RWPE1 (cell line): ENCODE measurements around the gene RNF114.

Experiments
- CTCF ChIA-PET: fragments of 350-600 bp; sonication (Branson Sonifier 250); formaldehyde crosslinking; extraction: SDS; loops from one replicate; lab custom pipeline; 2021; lab: Yijun Ruan, JAX
- POLR2A ChIA-PET: fragments of 400-600 bp; formaldehyde crosslinking; extraction: SDS; loops from one replicate; lab custom pipeline; 2020; ENCODE audit warnings: antibody characterized with exemption; ENCODE audit not compliant: low non-redundant PET; lab: Yijun Ruan, JAX
- DNase-seq: peaks from one replicate; pipeline ENCODE4 v3.0.0; 2012; ENCODE audit warnings: low spot score
- H3K27ac ChIP-seq: fragments of 450-650 bp; 2 replicates; pipeline ENCODE4 v1.5.1; 2017
- TF ChIP-seq, protein P1 (sequence below): fragments of 450-650 bp; conservative IDR thresholded peaks from 2 replicates; pipeline ENCODE4 v1.5.1; 2017; ENCODE audit warnings: low read depth, mild to moderate bottlenecking

The RNF114 gene

DNA sequence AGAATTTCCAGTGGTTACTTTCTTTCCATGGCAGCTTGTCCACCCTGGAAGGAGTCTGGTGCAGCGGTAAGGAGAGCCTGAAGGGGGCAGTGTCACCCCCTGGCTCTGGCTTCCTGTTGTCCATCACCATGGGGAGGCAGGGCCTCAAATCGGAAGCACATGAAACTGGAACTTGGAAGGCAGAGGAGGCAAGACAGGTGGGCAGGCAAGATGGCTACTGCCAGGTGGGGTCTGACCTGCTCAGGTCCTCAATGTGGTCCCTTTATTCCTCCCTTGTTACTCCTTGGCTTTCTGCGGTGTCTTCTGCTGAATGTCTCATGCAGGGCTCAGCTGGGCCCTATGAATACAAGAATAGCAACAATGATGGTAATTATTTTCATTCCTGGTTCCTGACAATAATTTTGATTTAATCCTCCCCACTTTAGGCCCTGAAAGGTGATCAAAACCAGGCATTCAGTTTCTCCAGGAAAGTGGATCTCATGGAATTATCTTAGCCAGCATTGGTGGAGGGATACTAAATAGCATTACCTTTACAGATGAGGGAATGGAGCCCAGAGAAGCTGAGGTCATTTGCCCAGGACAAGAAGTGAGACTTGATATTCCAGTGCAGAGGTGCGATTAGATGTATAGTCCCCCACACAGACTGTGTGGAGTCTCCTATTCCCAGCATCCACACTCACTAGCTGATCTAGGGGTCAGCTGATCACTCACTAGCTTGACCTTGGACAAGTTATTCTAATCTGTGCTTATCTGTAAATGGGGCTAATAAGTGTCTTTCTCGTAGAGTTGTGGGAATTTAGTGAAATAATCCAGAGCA lies 29.0 kb downstream of the RNF114 start:
- H3K27ac ChIP-seq: no peak overlapping the region
- POLR2A ChIA-PET: no interaction called here
- DNase-seq: peak; percentile 60
- CTCF ChIA-PET: interaction anchor here (0.6 to 6.3 kb wide), 9 partner anchors 9 to 223 kb away, joined by 3 to 47 read pairs (median 3); no protein-coding TSS in a partner anchor
- TF ChIP-seq, protein P1, sequence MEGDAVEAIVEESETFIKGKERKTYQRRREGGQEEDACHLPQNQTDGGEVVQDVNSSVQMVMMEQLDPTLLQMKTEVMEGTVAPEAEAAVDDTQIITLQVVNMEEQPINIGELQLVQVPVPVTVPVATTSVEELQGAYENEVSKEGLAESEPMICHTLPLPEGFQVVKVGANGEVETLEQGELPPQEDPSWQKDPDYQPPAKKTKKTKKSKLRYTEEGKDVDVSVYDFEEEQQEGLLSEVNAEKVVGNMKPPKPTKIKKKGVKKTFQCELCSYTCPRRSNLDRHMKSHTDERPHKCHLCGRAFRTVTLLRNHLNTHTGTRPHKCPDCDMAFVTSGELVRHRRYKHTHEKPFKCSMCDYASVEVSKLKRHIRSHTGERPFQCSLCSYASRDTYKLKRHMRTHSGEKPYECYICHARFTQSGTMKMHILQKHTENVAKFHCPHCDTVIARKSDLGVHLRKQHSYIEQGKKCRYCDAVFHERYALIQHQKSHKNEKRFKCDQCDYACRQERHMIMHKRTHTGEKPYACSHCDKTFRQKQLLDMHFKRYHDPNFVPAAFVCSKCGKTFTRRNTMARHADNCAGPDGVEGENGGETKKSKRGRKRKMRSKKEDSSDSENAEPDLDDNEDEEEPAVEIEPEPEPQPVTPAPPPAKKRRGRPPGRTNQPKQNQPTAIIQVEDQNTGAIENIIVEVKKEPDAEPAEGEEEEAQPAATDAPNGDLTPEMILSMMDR: peak; percentile 62

DNA sequence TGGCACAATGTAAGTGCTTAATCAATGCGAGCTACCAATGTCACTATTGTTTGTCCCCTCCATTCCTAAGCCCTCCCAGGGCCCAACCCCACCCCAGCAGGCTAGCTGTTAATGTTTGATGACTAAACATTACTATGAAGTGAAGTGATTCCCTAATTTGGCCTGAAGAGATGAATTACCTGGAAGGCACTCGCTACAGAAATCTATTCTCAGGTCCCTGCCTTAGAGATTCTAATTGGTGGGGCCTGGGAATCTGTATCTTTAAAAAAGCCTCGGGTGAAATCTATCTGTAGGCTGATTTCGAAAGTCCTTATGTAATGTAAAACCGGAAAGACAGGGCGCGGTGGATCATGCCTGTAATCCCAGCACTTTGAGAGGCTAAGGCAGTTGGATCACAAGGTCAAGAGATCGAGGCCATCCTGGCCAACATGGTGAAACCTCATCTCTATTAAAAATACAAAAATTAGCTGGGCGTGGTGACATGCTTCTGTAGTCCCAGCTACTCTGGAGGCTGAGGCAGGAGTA lies 29.6 kb downstream of the RNF114 start:
- H3K27ac ChIP-seq: no peak overlapping the region
- DNase-seq: no peak
- CTCF ChIA-PET: interaction anchor here (0.6 to 6.3 kb wide), 6 partner anchors 10 to 127 kb away, joined by 3 to 47 read pairs (median 6); no protein-coding TSS in a partner anchor
- POLR2A ChIA-PET: no interaction called here
- TF ChIP-seq, protein P1: no peak

DNA sequence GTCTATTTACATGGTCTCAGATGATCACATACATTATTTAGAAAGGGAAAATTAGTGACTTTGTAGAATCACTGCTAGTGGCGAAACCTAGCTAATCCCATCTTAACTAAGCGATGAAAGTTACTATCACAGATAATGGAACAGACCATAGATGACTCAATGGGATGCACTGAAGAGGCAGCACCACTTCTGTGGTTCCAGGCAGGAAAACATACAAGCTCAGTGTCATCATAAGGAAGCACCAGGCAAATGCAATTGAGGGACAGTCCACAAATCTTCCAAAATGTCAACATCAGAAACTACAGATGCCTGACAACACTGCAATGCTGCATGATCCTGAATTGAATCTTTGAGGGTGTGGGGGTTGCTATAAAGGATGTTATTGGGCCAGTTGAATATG lies 30.7 kb downstream of the RNF114 start:
- no peak for DNase-seq
- ChIA-PET POLR2A (no interaction called here), CTCF (interaction anchor here (1.3 to 6.3 kb wide), 2 partner anchors 12 to 16 kb away, joined by 3 to 47 read pairs; no protein-coding TSS in a partner anchor)
- TF ChIP-seq, protein P1: no peak
- no peak overlapping the region for H3K27ac ChIP-seq

DNA sequence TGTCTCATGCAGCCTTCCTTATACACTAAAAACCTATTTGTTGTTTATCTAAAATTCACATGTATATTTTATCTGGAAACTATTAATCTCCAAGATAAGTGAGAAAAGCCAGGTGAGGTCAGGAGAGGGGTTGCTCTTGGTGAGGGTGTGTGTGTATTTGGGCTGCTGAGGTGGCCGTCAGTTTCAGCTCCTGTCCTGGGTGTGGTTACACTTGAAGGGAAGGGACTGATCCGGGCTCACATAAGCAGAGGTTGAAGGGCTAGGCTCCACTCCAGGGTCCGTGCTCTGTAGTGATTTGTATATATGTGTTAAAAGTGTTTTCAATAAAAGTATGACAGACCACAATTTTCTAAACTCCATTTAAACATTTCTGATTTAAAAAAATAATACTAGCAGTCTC lies 33.0 kb downstream of the RNF114 start:
- CTCF ChIA-PET: interaction anchor here (0.7 to 4.0 kb wide), 4 partner anchors 10 to 1798 kb away, joined by 3 to 32 read pairs (median 9); no protein-coding TSS in a partner anchor
- H3K27ac ChIP-seq: 0 out of 2 replicates have a peak overlapping the region, but pooled peaks have one; percentile 7
- TF ChIP-seq, protein P1: no peak

DNA sequence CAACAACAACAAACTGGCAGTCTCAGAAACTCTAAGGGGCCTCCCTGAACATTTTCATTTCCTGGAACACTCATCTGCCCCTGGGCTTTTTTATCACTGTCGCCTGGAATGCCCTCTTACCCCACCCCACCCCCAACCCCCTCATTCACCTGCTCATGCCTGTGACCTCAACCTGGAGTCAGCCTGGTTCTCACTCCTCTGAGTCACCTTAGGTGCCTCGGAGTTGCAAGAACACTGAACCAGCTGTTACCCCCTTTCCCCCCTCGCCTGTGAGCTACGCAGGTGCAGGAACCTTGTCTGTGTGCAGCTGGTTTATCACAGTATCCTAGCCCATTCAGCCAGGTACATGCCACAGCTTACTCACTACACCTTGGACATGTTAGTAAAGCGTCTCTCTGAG lies 33.7 kb downstream of the RNF114 start:
- ChIA-PET POLR2A (interaction anchor here (0.5 kb wide), 1 partner anchor 27 kb away, joined by 9 read pairs; no protein-coding TSS in a partner anchor), CTCF (interaction anchor here (0.7 to 4.0 kb wide), 5 partner anchors 9 to 1093 kb away, joined by 3 to 32 read pairs (median 4); no protein-coding TSS in a partner anchor)
- peak; percentile 93 for DNase-seq
- H3K27ac ChIP-seq: 0 out of 2 replicates have a peak overlapping the region, but pooled peaks have one; percentile 7
- TF ChIP-seq, protein P1: no peak

More for the DNA sequence above, 33.0 kb downstream of the RNF114 start:
- no peak for DNase-seq
- POLR2A ChIA-PET: no interaction called here

DNA sequence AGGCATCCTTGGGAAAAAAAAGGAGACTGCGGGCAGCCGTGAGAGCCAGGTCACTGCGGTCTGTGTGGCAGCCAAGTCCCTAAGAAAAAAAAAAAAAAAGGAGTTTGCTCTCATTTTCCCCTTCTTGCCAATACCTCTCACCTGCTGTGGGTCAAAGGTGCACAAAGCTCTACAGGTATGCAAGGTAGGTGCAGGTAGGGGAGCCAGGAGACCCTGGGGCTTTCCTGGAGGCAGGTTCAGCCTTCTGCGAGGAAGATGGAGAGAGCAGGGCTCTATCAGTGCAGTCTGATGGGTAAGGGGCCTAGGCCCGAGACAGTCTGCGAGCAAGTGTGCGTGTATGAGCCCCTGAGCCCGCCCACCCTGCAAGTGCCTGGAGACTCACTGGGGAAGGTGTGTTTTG lies 34.3 kb downstream of the RNF114 start:
- CTCF ChIA-PET: interaction anchor here (0.7 to 4.0 kb wide), 4 partner anchors 8 to 116 kb away, joined by 3 to 32 read pairs (median 10); no protein-coding TSS in a partner anchor
- TF ChIP-seq, protein P1: no peak
- no peak for DNase-seq
- H3K27ac ChIP-seq: no peak overlapping the region
- POLR2A ChIA-PET: no interaction called here
